H1 (cell line): ENCODE data around the gene ZDHHC23.

Experiments
- CHD7 ChIP-seq: fragments of 300-600 bp; sonication (generic); IDR thresholded peaks from 2 replicates; pipeline ENCODE4 v1.7.1; 2012; ENCODE audit warnings: low read length, moderate library complexity, mild to moderate bottlenecking, inconsistent platforms; ENCODE audit not compliant: insufficient replicate concordance
- POLR2A ChIP-seq, 2 experiments: IDR thresholded peaks; 1 replicate in 1 of 2; 2 replicates in 1 of 2; pipeline ENCODE4 v1.6.1; 2011; ENCODE audit warnings: low read depth in 2 of 2, low read length in 2 of 2, mild to moderate bottlenecking in 2 of 2; ENCODE audit errors: control extremely low read depth in 1 of 2

GRCh38 chr3:114005481-114005880, 57.7 kb downstream of the ZDHHC23 start:
- TF ChIP-seq CHD7, result no peak
- TF ChIP-seq POLR2A (IDR thresholded peaks at IDR 0.05; ENCODE audit: control extremely low read depth in 1 of 2, low read depth in 2 of 2, low read length in 2 of 2), result no peak
